Duodenal mucosa (tissue), 2 donors: ENCODE measurements around the gene METAP1.
"Not testable (repeated sequence)": the region's sequence is repeated elsewhere in the genome, so short reads cannot be mapped to it uniquely, and the experiment has no call there.

Experiments used
- H3K27ac ChIP-seq: one replicate; pipeline ENCODE4 v1.7.0; 2013; ENCODE audit warnings: low read depth, low read length
- H3K27me3 ChIP-seq, 2 donors: one replicate each; pipeline ENCODE4 v1.7.0; 2013; ENCODE audit warnings: low read length in 2 of 2, control low read depth in 1 of 2; ENCODE audit not compliant: insufficient read depth in 2 of 2, control insufficient read depth in 1 of 2
- H3K36me3 ChIP-seq, 2 donors: one replicate each; pipeline ENCODE4 v1.7.0; 2013; ENCODE audit warnings: low read length in 2 of 2, control low read depth in 1 of 2; ENCODE audit not compliant: insufficient read depth in 2 of 2, control insufficient read depth in 1 of 2
- H3K4me1 ChIP-seq, 2 donors: one replicate each; pipeline ENCODE4 v1.7.0; 2013; ENCODE audit warnings: low read length in 2 of 2, control low read depth in 1 of 2; ENCODE audit not compliant: insufficient read depth in 2 of 2, control insufficient read depth in 1 of 2
- H3K4me3 ChIP-seq, 2 donors: one replicate each; pipeline ENCODE4 v1.7.0; 2013; ENCODE audit warnings: low read length in 2 of 2, low read depth in 1 of 2
- H3K9ac ChIP-seq, 2 donors: one replicate each; pipeline ENCODE4 v1.7.0; 2013; ENCODE audit warnings: low read length in 2 of 2, low read depth in 1 of 2
- H3K9me3 ChIP-seq, 2 donors: one replicate each; pipeline ENCODE4 v1.7.0; 2013; ENCODE audit warnings: low read length in 2 of 2, control low read depth in 1 of 2; ENCODE audit not compliant: control insufficient read depth in 1 of 2

The METAP1 gene

GRCh38 chr4:99074816-99075215, 79.3 kb downstream of the METAP1 start:
- H3K4me3 ChIP-seq = no peak overlapping the region
- H3K27me3 ChIP-seq = no peaks in the 10 kb centered on the region
- H3K9ac ChIP-seq = no peak overlapping the region
- H3K27ac ChIP-seq = no peak overlapping the region
- H3K36me3 ChIP-seq = peaks cover 30 to 92% of the 10 kb centered on the region in 2 donors
- H3K4me1 ChIP-seq = peaks cover 4 to 7% of the 10 kb centered on the region in 2 donors
- H3K9me3 ChIP-seq = no peaks in the 10 kb centered on the region

- no peaks in the 10 kb centered on the region for H3K27me3 ChIP-seq
- no peak overlapping the region for H3K9ac ChIP-seq
- H3K9me3 ChIP-seq = no peaks in the 10 kb centered on the region
- no peak overlapping the region for H3K27ac ChIP-seq
- peaks cover 11 to 13% of the 10 kb centered on the region in 2 donors for H3K4me1 ChIP-seq
- H3K4me3 ChIP-seq = no peak overlapping the region
- H3K36me3 ChIP-seq = peaks cover 28 to 96% of the 10 kb centered on the region in 2 donors
Observed at GRCh38 chr4:99076292-99076976, 80.9 kb downstream of the METAP1 start.

- H3K36me3 ChIP-seq = peaks cover 29 to 96% of the 10 kb centered on the region in 2 donors
- H3K27ac ChIP-seq = no peak overlapping the region
Observed at GRCh38 chr4:99077177-99077576, 81.7 kb downstream of the METAP1 start.

GRCh38 chr4:99078336-99078735, 82.8 kb downstream of the METAP1 start:
- no peak overlapping the region for H3K27ac ChIP-seq
- H3K4me3 ChIP-seq = no peak overlapping the region
- no peak overlapping the region for H3K9ac ChIP-seq
- no peaks in the 10 kb centered on the region for H3K27me3 ChIP-seq
- peaks cover 28 to 94% of the 10 kb centered on the region in 2 donors for H3K36me3 ChIP-seq
- H3K9me3 ChIP-seq = no peaks in the 10 kb centered on the region
- peaks cover 11 to 13% of the 10 kb centered on the region in 2 donors for H3K4me1 ChIP-seq

More at GRCh38 chr4:99077177-99077576, 81.7 kb downstream of the METAP1 start:
- Histone ChIP-seq H3K4me3 (no peak overlapping the region), H3K27me3 (no peaks in the 10 kb centered on the region), H3K4me1 (peaks cover 11 to 13% of the 10 kb centered on the region in 2 donors), H3K9me3 (no peaks in the 10 kb centered on the region), H3K9ac (no peak overlapping the region)

- H3K9me3 ChIP-seq = no peaks in the 10 kb centered on the region
- H3K36me3 ChIP-seq = peaks cover 30 to 93% of the 10 kb centered on the region in 2 donors
- H3K4me1 ChIP-seq = peaks cover 11 to 13% of the 10 kb centered on the region in 2 donors
- H3K9ac ChIP-seq = no peak overlapping the region
- H3K4me3 ChIP-seq = no peak overlapping the region
- no peak overlapping the region for H3K27ac ChIP-seq
- H3K27me3 ChIP-seq = no peaks in the 10 kb centered on the region
Observed at GRCh38 chr4:99078931-99079624, 83.6 kb downstream of the METAP1 start.

GRCh38 chr4:99079625-99080295, 84.2 kb downstream of the METAP1 start:
- peaks cover 11 to 13% of the 10 kb centered on the region in 2 donors for H3K4me1 ChIP-seq
- no peak overlapping the region for H3K4me3 ChIP-seq
- H3K36me3 ChIP-seq = peaks cover 27 to 93% of the 10 kb centered on the region in 2 donors
- H3K27ac ChIP-seq = no peak overlapping the region
- H3K9me3 ChIP-seq = no peaks in the 10 kb centered on the region
- H3K9ac ChIP-seq = no peak overlapping the region
- no peaks in the 10 kb centered on the region for H3K27me3 ChIP-seq

GRCh38 chr4:99080869-99081268, 85.3 kb downstream of the METAP1 start:
- H3K27ac ChIP-seq, H3K9me3 ChIP-seq, H3K4me3 ChIP-seq, H3K27me3 ChIP-seq, H3K9ac ChIP-seq: not testable (repeated sequence)
- Histone ChIP-seq H3K36me3 (peaks cover 31 to 92% of the 10 kb centered on the region in 2 donors), H3K4me1 (peaks cover 13 to 15% of the 10 kb centered on the region in 2 donors)

GRCh38 chr4:99082192-99082591, 86.7 kb downstream of the METAP1 start:
- H3K9ac ChIP-seq = no peak overlapping the region
- H3K36me3 ChIP-seq = peaks cover 27 to 78% of the 10 kb centered on the region in 2 donors
- H3K4me3 ChIP-seq = no peak overlapping the region
- no peak overlapping the region for H3K27ac ChIP-seq
- H3K4me1 ChIP-seq = peaks cover 17% of the 10 kb centered on the region in 2 donors
- H3K27me3 ChIP-seq = no peaks in the 10 kb centered on the region
- no peaks in the 10 kb centered on the region for H3K9me3 ChIP-seq

GRCh38 chr4:99084595-99084994, 89.1 kb downstream of the METAP1 start:
- Histone ChIP-seq H3K27me3 (no peaks in the 10 kb centered on the region), H3K4me3 (no peak overlapping the region), H3K27ac (no peak overlapping the region), H3K9ac (no peak overlapping the region), H3K9me3 (no peaks in the 10 kb centered on the region), H3K36me3 (peaks cover 27 to 57% of the 10 kb centered on the region in 2 donors), H3K4me1 (peaks cover 12 to 22% of the 10 kb centered on the region in 2 donors)

GRCh38 chr4:99088023-99088449, 92.5 kb downstream of the METAP1 start:
- H3K27ac ChIP-seq = peak overlapping the region; percentile 97
- H3K36me3 ChIP-seq = peaks cover 14 to 23% of the 10 kb centered on the region in 2 donors
- no peaks in the 10 kb centered on the region for H3K27me3 ChIP-seq
- H3K4me3 ChIP-seq = peak overlapping the region; percentile 95
- no peaks in the 10 kb centered on the region for H3K9me3 ChIP-seq
- peak overlapping the region; percentile 89 to 90 for H3K9ac ChIP-seq
- H3K4me1 ChIP-seq = peaks cover 4 to 19% of the 10 kb centered on the region in 2 donors
